NCI-H2107 (cell line): Measurements from ENCODE around the gene MYO1G.
"Not testable (repeated sequence)": the region's sequence is repeated elsewhere in the genome, so short reads cannot be mapped to it uniquely, and the experiment has no call there.

Experiments
- DNase-seq: peaks from one replicate; lab custom pipeline; 2025; lab: John Stamatoyannopoulos, UW

The MYO1G gene

GRCh38 chr7:44999245-45000092 lies 20.7 kb upstream of the MYO1G start:
- DNase-seq = peak; percentile 99

- DNase-seq = no peak
Observed at GRCh38 chr7:44998153-44998871, 19.5 kb upstream of the MYO1G start.

- no peak for DNase-seq
Observed at GRCh38 chr7:44995555-44996493, 17.0 kb upstream of the MYO1G start.

- DNase-seq = no peak
Observed at GRCh38 chr7:44994877-44995554, 16.2 kb upstream of the MYO1G start.

- DNase-seq = not testable (repeated sequence)
Observed at GRCh38 chr7:44992004-44992795, 13.4 kb upstream of the MYO1G start.

GRCh38 chr7:44990109-44991023 lies 11.6 kb upstream of the MYO1G start:
- no peak for DNase-seq

- DNase-seq = no peak
Observed at GRCh38 chr7:44989132-44989531, 10.3 kb upstream of the MYO1G start.

- DNase-seq = no peak
Observed at GRCh38 chr7:44988701-44989100, 9.9 kb upstream of the MYO1G start.

- no peak for DNase-seq
Observed at GRCh38 chr7:44987996-44988395, 9.2 kb upstream of the MYO1G start.

- DNase-seq = no peak
Observed at GRCh38 chr7:44987457-44987856, 8.6 kb upstream of the MYO1G start.

- DNase-seq = peak; percentile 96
Observed at GRCh38 chr7:44986218-44987053, 7.6 kb upstream of the MYO1G start.

- no peak for DNase-seq
Observed at GRCh38 chr7:44985900-44986217, 7.0 kb upstream of the MYO1G start.

GRCh38 chr7:44985033-44985695 lies 6.3 kb upstream of the MYO1G start:
- DNase-seq = no peak

GRCh38 chr7:44984478-44984758 lies 5.6 kb upstream of the MYO1G start:
- DNase-seq = no peak

- DNase-seq = no peak
Observed at GRCh38 chr7:44983742-44984477, 5.1 kb upstream of the MYO1G start.

- no peak for DNase-seq
Observed at GRCh38 chr7:44982970-44983369, 4.2 kb upstream of the MYO1G start.

- no peak for DNase-seq
Observed at GRCh38 chr7:44982535-44982923, 3.7 kb upstream of the MYO1G start.
